Superior temporal gyrus (tissue), 1 donor: ENCODE data around the gene PHACTR4.
"Not testable (repeated sequence)": the region's sequence is repeated elsewhere in the genome, so short reads cannot be mapped to it uniquely, and the experiment has no call there.

Source experiments
- DNase-seq: peaks from one replicate; pipeline ENCODE4 v3.0.0-alpha.2; 2016; ENCODE audit errors: extremely low spot score

Gene PHACTR4

GRCh38 chr1:28369371-28370238 lies at the start of gene PHACTR4:
TSS of gene PHACTR4 (plus strand) at chr1:28369740. CDS start at chr1:28407448, 37,708 bp downstream.
- peak; percentile 92 for DNase-seq

- DNase-seq: no peak
These were observed 47.3 kb upstream of the PHACTR4 start for GRCh38 chr1:28322194-28322593.

DNA sequence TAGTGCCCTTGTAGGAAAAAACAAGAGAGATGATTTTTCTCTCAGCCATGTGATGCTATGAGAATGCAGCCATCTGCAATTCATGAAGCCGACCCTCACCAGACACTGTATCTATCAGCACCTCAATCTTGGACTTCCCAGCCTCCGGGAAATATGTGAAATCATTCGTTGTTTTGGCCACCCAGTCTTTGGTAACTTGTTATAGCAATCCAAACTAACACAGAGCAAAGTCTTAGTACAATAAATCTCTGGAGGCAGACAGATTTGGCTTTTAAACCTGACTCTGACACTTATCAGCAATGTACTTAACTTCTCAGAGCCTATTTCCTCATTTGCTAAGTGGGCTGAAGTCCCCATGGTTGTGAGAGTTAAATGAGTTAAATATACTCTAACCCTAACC lies 45.8 kb upstream of the PHACTR4 start:
- DNase-seq: no peak

DNA sequence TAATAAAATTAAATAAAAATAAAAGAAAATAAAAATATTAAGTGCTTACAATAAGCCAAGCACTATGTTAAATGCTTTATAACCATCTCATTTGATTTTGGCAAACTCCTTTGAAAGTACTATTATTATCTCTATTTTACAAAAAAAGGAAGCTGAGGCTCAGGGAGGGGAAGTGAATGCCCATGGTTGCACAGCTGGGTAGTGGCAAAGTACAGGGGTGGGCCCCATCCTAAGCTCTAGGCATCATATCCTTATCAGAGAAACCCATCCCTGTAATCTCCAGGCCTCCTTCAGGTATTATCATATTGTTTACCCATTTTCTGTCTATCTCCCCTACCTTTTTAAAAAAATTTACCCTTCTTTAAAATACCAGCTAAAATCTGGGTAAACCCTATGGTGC lies 43.0 kb upstream of the PHACTR4 start:
- no peak for DNase-seq

DNA sequence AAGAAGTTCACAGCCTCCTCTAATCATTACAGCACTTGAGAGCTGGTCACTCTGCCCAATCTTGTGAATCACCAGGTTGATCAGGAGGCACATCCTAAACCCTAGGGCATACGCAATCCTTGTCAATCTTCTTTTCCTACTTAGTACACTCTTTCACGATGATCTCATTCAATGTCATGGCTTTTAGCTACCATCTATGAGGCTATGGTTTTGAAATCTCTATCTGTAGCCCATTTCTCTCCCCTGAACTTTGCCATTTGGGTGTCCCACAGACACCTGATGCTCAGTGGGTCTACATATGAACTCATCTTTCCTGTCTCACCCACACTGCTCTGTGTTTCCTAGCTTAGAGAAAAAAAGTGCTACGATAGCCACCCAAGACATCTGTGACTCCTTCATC lies 42.6 kb upstream of the PHACTR4 start:
- DNase-seq: no peak

DNA sequence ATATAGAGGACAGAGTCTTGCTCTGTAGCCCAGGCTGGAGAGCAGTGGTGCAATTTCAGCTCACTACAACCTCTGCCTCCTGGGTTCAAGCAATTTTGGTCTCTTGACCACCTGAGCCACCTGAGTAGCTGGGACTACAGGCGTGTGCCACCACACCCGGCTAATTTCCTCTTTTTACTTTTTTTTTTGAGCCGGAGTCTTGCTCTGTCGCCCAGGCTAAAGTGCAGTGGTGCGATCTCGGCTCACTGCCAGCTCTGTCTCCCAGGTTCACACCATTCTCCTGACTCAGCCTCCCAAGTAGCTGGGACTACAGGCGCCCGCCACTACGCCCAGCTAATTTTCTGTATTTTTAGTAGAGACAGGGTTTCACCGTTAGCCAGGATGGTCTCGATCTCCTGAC lies 42.1 kb upstream of the PHACTR4 start:
- not testable (repeated sequence) for DNase-seq

- no peak for DNase-seq
These were observed 41.3 kb upstream of the PHACTR4 start for GRCh38 chr1:28328228-28328648.

- no peak for DNase-seq
These were observed 40.0 kb upstream of the PHACTR4 start for GRCh38 chr1:28329395-28330153.

DNA sequence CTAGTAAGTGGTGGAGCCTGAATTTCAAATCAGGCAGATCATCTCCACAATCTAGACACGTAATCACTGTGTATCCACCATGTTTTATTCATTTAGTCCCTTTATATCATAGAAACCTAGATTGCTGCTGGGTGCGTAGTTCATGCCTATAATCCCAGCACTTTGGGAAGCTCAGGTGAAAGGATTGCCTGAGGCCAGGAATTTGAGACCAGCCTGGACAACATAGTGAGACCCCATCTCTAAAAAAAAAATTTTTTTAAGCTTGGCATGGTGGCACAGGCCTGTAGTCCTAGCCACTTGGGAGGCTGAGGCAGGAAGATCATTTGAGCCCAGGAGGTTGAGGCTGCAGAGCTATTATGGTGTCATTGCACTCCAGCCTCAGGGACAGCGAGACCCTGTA lies 30.6 kb upstream of the PHACTR4 start:
- DNase-seq: no peak

- no peak for DNase-seq
These were observed 30.0 kb upstream of the PHACTR4 start for GRCh38 chr1:28339551-28339950.

DNA sequence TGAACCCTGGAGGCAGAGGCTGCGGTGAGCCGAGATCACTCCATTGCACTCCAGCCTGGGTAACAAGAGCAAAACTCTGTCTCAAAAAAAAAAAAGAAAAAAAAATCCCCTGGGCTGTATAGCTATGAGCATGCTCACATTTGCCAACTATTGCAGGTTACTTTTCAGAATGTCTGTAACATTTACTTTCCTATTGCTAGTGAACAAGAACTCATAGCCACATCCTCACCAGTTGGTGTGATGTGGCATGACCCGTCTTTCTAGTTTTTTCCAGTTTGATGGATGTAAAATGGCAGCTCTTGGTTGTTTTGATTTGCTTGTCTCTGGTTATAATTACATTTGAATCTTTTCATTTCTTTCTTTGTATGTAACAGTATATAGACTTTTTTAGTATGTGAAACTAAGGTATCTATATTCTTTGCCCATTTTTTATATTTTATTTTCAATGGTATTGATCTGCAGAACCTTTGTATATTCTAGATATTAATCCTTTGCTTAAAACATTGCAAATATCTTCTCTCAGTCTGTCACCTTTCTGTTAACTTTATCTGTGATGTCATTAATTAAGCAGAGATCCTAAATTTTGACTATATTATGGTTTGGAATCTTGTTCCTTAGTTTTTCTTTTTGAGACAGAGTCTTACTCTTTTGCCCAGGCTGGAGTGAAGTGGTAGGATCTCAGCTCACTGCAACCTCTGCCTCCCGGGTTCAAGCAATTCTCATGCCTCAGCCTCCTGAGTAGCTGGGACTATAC lies 29.1 kb upstream of the PHACTR4 start:
- DNase-seq: no peak

DNA sequence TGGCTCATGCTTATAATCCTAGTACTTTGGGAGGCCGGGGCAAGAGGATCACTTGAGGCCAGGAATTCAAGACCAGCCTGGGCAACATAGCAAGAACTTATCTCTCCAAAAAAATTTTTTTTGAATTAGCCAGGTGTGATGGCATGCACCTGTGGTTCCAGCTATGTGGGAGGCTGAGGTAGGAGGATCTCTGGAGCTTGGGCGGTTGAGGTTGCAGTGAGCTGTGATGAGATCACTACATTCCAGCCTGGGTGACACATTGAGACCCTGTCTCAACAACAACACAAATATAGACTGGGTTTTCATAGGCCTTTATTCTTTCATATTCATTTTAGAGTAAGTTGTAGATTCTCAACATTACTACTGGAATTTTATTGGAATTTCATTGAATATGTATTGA lies 27.9 kb upstream of the PHACTR4 start:
- no peak for DNase-seq

DNA sequence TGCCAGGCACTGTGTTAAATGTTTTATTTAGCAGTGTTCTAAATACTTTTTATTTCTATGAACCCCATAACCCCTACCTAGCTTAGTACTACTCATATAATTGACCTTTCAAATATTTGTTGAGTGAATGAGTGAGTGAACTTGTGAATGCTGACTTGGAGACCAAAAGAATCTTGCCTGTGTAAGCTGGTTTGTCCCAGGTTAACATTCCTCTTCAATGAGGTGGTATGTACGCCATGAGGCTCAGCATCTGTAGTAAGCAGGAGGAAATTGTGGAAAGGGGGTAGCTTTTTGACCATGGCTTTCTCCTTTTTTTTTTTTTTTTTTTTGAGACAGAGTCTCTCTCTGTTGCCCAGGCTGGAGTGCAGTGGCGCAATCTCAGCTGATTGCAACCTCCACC lies 26.1 kb upstream of the PHACTR4 start:
- DNase-seq: no peak

GRCh38 chr1:28353248-28353810 lies 16.2 kb upstream of the PHACTR4 start:
- not testable (repeated sequence) for DNase-seq

GRCh38 chr1:28354121-28354520 lies 15.4 kb upstream of the PHACTR4 start:
- DNase-seq: no peak

GRCh38 chr1:28358716-28359115 lies 10.8 kb upstream of the PHACTR4 start:
- DNase-seq: no peak

- DNase-seq: peak; percentile 83
These were observed 9.8 kb upstream of the PHACTR4 start for GRCh38 chr1:28359592-28360239.

GRCh38 chr1:28364888-28365287 lies 4.7 kb upstream of the PHACTR4 start:
- no peak for DNase-seq

DNA sequence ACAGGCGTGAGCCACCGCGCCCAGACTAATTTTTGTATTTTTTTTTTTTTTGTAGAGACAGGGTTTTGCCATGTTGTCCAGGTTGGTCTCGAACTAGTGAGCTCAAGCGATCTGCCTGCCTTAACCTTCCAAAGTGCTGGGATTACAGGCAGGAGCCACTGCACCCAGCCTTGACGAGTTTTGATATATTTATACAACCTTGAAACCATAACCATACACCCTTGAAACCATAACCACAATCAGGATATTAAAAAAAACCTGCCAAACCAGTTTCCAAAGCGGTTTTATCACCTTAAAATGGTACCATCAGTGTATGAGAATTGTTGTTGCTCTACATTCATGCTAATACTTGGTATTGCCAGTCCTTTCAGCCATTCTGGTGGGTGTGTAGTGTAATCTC lies 3.7 kb upstream of the PHACTR4 start:
- no peak for DNase-seq

DNA sequence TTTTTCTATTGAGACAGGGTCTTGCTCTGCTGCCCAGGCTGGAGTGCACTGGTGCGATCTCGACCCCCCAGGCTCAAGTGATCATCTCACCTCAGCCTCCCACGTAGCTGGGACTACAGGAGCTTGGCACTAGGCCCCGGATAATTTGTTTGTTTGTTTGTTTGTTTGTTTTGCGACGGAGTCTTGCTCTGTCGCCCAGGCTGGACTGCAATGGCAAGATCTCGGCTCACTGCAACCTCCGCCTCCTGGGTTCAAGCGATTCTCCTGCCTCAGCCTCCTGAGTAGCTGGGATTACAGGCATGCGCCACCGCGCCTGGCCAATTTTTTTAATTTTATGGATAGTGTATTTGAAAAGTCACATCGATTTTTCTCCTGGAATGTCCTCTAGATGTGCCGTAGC lies 932 bp upstream of the PHACTR4 start:
- not testable (repeated sequence) for DNase-seq

GRCh38 chr1:28370239-28371009 lies 884 bp downstream of the PHACTR4 start:
- DNase-seq: peak; percentile 26
